Lower leg skin (tissue), 4 donors: ENCODE data around the gene DFFA. TPM values are rescaled to one million over a fixed set of nuclear protein-coding genes. Genes with fewer than 3 reads are reported as not detected.

ENCODE experiments used
- DNase-seq, 2 donors: peaks; one replicate each; pipeline ENCODE4 v3.0.0-alpha.2; 2019; ENCODE audit warnings: low spot score in 2 of 2
- H3K4me3 ChIP-seq: fragments of 200-600 bp; sonication (generic); 2 replicates; pipeline ENCODE4 v1.5.1; 2017; ENCODE audit warnings: mild to moderate bottlenecking, low read depth; ENCODE audit not compliant: poor library complexity, severe bottlenecking
- CTCF ChIP-seq, 3 donors: fragments of 450-650 bp; IDR thresholded peaks; one replicate each; pipeline ENCODE4 v1.5.1; 2016; ENCODE audit warnings: antibody characterized with exemption in 3 of 3, mild to moderate bottlenecking in 3 of 3, moderate library complexity in 2 of 3
- POLR2A ChIP-seq, 2 donors: fragments of 450-650 bp; IDR thresholded peaks; one replicate each; pipeline ENCODE4 v1.6.1; 2016 to 2017; ENCODE audit warnings: antibody characterized with exemption in 2 of 2, mild to moderate bottlenecking in 1 of 2, moderate library complexity in 1 of 2
- WGBS, 2 donors: methylation state at CpG; one replicate each; pipeline ENCODE4 v1.1.5; 2018; 5-methylcytosine and 5-hydroxymethylcytosine counted together
- intact Hi-C: fragments of 100-400 bp; cut with DNase I; formaldehyde crosslinking; loops from one replicate; pipeline ENCODE4 v1.15.0; 2023; ENCODE audit warnings: low total_unique reads
- total RNA-seq, 4 donors: library from RNA; depleted of rRNA; stranded (reverse); fragments of >200 nt; gene quantifications; one replicate each; pipeline ENCODE4 v1.1.0, GENCODE V29; 2016

Gene DFFA
- total RNA-seq, 4 donors from 2014 or later, result 14.1 to 20.9 (median 18.0) TPM

GRCh38 chr1:10444248-10444647 is 28.1 kb downstream of the DFFA start:
- DNase-seq, result no peak
- 72 to 82% methylated on average over 6 of the region's 6 CpGs for WGBS, 2 donors
- intact Hi-C loops, result no loop called here
- TF ChIP-seq POLR2A (IDR thresholded peaks at IDR 0.05) (no peak), CTCF (IDR thresholded peaks at IDR 0.05) (no peak)
- H3K4me3 ChIP-seq, result no peak overlapping the region

- WGBS, 2 donors, result 93 to 96% methylated on average over 5 of the region's 5 CpGs
- no peak for TF ChIP-seq CTCF (IDR thresholded peaks at IDR 0.05)
- no peak for TF ChIP-seq POLR2A (IDR thresholded peaks at IDR 0.05)
- no peak overlapping the region for H3K4me3 ChIP-seq
- intact Hi-C loops, result no loop called here
- DNase-seq, result no peak
Observed at GRCh38 chr1:10440794-10441193, 31.5 kb downstream of the DFFA start.

- H3K4me3 ChIP-seq, result no peak overlapping the region
- intact Hi-C loops, result no loop called here
- DNase-seq, result no peak
- WGBS, 2 donors, result 89 to 91% methylated on average over 2 of the region's 2 CpGs
- TF ChIP-seq POLR2A (IDR thresholded peaks at IDR 0.05), result no peak
- TF ChIP-seq CTCF (IDR thresholded peaks at IDR 0.05), result no peak
Observed at GRCh38 chr1:10440305-10440704, 32.0 kb downstream of the DFFA start.

- no peak for TF ChIP-seq POLR2A (IDR thresholded peaks at IDR 0.05)
- TF ChIP-seq CTCF (IDR thresholded peaks at IDR 0.05), result no peak
- intact Hi-C loops, result no loop called here
- 83 to 85% methylated on average over 7 of the region's 7 CpGs for WGBS, 2 donors
- no peak overlapping the region for H3K4me3 ChIP-seq
- no peak for DNase-seq
Observed at GRCh38 chr1:10438677-10439163, 33.6 kb downstream of the DFFA start.

GRCh38 chr1:10437052-10437451 is 35.3 kb downstream of the DFFA start:
- no peak for TF ChIP-seq POLR2A (IDR thresholded peaks at IDR 0.05)
- TF ChIP-seq CTCF (IDR thresholded peaks at IDR 0.05), result no peak
- no peak for DNase-seq
- no peak overlapping the region for H3K4me3 ChIP-seq
- WGBS, 2 donors, result 96% methylated on average over 1 of the region's 1 CpG
- intact Hi-C loops, result no loop called here

- H3K4me3 ChIP-seq, result no peak overlapping the region
- TF ChIP-seq CTCF (IDR thresholded peaks at IDR 0.05), result no peak
- no peak for TF ChIP-seq POLR2A (IDR thresholded peaks at IDR 0.05)
- intact Hi-C loops, result loop anchor here (5.0 kb wide), 1 partner anchor 58 kb away; no protein-coding TSS in a partner anchor
- 87 to 88% methylated on average over 5 of the region's 5 CpGs for WGBS, 2 donors
- DNase-seq, result no peak
Observed at GRCh38 chr1:10434590-10434989, 37.7 kb downstream of the DFFA start.
